Measurements from ENCODE around the gene KCNH3.

DNA sequence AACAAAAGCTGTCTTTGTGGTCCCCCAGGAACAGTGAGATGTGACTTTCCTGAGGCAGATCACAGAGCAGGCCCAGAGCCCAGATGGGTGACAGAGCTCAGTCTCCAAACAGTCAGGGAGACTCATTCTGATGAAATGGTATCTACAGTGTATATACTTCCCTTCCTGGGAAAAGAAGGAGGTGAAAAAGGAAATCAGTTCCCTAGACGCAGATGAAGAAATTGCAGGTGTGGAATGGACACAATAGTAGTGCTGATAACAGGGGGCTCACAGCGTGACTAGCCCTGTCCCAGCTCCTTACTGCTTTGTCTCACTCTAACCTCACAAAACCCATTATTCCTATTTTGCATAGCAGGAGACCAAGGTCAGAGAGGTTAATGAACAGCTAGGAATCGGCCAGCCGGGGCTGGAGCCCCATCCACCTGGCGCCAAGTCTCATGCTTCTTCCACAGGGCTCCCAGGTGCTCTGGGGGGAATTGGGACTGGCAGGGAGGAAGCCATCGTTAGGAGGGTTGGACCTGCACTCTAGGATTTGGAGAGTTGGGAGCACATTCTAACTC is 11.9 kb downstream of the KCNH3 start:
- TF ChIP-seq, protein P1, sequence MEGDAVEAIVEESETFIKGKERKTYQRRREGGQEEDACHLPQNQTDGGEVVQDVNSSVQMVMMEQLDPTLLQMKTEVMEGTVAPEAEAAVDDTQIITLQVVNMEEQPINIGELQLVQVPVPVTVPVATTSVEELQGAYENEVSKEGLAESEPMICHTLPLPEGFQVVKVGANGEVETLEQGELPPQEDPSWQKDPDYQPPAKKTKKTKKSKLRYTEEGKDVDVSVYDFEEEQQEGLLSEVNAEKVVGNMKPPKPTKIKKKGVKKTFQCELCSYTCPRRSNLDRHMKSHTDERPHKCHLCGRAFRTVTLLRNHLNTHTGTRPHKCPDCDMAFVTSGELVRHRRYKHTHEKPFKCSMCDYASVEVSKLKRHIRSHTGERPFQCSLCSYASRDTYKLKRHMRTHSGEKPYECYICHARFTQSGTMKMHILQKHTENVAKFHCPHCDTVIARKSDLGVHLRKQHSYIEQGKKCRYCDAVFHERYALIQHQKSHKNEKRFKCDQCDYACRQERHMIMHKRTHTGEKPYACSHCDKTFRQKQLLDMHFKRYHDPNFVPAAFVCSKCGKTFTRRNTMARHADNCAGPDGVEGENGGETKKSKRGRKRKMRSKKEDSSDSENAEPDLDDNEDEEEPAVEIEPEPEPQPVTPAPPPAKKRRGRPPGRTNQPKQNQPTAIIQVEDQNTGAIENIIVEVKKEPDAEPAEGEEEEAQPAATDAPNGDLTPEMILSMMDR (IDR thresholded peaks at IDR 0.05) = no peak
- no peak for TF ChIP-seq POLR2A (IDR thresholded peaks at IDR 0.05)
- no peak for TF ChIP-seq EP300 (IDR thresholded peaks at IDR 0.05)
